Measurements from ENCODE around the gene DAP.

The DAP gene

DNA sequence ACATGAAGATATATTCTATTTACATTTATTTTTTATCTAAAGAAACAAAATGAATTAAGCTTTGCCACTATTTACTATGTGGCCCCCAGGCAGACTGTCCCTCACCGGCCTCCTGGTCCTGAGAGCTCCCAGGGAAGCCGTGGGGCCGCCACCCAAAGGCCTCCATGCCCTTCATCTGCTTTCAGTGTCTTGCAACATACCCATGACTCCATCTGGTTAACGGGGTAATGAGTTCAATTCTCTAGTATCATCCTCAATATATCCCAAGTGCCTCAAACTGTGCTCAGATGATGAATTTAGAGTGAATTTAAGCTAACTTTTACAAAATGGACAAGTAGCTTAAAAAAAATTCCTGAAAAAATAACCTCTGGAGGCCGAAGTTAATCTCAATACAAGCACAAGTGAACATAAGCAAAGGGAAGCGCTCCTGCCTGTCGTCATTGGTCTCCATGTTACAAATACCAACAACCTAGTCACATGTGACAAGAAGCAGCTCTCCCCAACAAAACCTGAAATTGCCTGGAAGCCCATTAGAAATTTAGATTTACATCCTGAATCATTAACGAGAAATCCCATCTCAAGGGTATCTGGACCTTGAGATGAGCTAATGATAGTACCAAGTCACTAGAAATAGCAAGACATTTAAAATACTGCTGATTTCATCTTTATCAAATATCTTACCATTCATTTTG, 26.1 kb downstream of the DAP start:
- TF ChIP-seq, protein P1, sequence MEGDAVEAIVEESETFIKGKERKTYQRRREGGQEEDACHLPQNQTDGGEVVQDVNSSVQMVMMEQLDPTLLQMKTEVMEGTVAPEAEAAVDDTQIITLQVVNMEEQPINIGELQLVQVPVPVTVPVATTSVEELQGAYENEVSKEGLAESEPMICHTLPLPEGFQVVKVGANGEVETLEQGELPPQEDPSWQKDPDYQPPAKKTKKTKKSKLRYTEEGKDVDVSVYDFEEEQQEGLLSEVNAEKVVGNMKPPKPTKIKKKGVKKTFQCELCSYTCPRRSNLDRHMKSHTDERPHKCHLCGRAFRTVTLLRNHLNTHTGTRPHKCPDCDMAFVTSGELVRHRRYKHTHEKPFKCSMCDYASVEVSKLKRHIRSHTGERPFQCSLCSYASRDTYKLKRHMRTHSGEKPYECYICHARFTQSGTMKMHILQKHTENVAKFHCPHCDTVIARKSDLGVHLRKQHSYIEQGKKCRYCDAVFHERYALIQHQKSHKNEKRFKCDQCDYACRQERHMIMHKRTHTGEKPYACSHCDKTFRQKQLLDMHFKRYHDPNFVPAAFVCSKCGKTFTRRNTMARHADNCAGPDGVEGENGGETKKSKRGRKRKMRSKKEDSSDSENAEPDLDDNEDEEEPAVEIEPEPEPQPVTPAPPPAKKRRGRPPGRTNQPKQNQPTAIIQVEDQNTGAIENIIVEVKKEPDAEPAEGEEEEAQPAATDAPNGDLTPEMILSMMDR (IDR thresholded peaks at IDR 0.05) = no peak
- H3K4me2 ChIP-seq (ENCODE audit: low read length) = no peak overlapping the region
- no peak overlapping the region for H3K9ac ChIP-seq
- peaks cover 8% of the 10 kb centered on the region for H3K79me2 ChIP-seq
- H3K4me3 ChIP-seq (ENCODE audit: low read depth, low read length) = no peak overlapping the region
- H3K4me1 ChIP-seq = peaks cover 18% of the 10 kb centered on the region
- no peaks in the 10 kb centered on the region for H3K27me3 ChIP-seq (ENCODE audit: control insufficient read depth, insufficient read depth, low read length)
- H2AFZ ChIP-seq = no peak overlapping the region
- no peaks in the 10 kb centered on the region for H3K36me3 ChIP-seq (ENCODE audit: control insufficient read depth, insufficient read depth, low read length)
- no peaks in the 10 kb centered on the region for H3K9me3 ChIP-seq (ENCODE audit: control insufficient read depth, low read length)
- no peak overlapping the region for H3K27ac ChIP-seq

DNA sequence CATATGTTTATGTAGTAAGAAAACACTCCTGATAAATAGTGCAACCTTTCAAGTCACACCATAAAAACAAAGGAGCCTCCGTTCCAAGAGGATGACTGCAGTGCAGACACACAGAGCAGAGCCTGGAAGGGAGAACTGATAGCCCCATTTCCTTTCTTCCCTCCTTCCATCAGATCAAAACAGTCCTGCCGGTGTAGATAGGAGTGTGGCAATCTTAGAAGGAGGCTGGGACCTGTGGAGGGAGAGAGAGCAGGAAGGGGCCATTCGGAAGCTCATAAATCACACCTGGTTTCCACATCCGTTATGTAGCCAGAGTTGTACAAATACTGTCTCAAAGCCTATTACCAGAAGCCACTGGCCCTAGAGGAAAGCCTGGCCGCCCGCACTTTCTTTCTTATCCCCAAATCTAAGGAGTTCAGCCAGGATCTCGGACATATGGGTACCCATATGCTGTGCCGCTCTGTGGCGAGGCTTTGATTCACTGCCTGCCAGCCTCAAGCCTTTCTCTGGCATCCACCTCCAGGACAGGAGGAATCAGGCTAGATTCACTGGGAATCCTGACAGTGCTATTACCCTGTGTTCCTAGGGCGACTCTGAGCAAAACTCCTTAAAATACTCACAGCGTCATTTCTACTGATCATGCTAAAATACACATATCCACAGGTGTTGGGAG, 26.9 kb downstream of the DAP start:
- Histone ChIP-seq H3K27me3 (ENCODE audit: control insufficient read depth, insufficient read depth, low read length) (no peaks in the 10 kb centered on the region), H3K9ac (no peak overlapping the region), H3K27ac (peak overlapping the region; percentile 59), H3K4me2 (ENCODE audit: low read length) (peak overlapping the region; percentile 4), H3K4me1 (peaks cover 18% of the 10 kb centered on the region), H3K4me3 (ENCODE audit: low read depth, low read length) (no peak overlapping the region), H3K36me3 (ENCODE audit: control insufficient read depth, insufficient read depth, low read length) (no peaks in the 10 kb centered on the region), H3K79me2 (peaks cover 11% of the 10 kb centered on the region), H2AFZ (no peak overlapping the region), H3K9me3 (ENCODE audit: control insufficient read depth, low read length) (no peaks in the 10 kb centered on the region)
- TF ChIP-seq, protein P1 (IDR thresholded peaks at IDR 0.05) = no peak

DNA sequence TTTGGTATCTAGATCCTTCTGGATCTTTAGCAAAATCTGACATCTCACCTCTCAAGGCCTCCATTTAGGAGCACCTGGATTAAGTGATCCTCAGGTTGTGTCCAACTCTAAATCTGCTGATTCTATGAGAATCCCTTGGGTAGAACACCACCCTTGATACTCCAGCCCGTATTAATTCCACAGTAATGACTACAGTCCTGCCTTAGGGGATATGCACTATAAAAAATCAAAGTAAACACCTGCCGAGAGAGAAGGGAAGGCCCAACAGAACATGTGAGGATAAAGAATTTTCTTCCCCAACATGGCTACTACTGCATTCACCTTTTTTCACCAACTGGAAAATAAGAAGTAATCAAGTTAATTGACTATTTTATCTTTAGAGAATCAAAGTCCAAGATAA, 27.6 kb downstream of the DAP start:
- H3K4me3 ChIP-seq (ENCODE audit: low read depth, low read length) = no peak overlapping the region
- peak overlapping the region; percentile 59 for H3K27ac ChIP-seq
- H3K9ac ChIP-seq = no peak overlapping the region
- no peaks in the 10 kb centered on the region for H3K36me3 ChIP-seq (ENCODE audit: control insufficient read depth, insufficient read depth, low read length)
- no peaks in the 10 kb centered on the region for H3K9me3 ChIP-seq (ENCODE audit: control insufficient read depth, low read length)
- peaks cover 18% of the 10 kb centered on the region for H3K4me1 ChIP-seq
- H3K79me2 ChIP-seq = peaks cover 15% of the 10 kb centered on the region
- no peak overlapping the region for H3K4me2 ChIP-seq (ENCODE audit: low read length)
- H3K27me3 ChIP-seq (ENCODE audit: control insufficient read depth, insufficient read depth, low read length) = no peaks in the 10 kb centered on the region
- H2AFZ ChIP-seq = no peak overlapping the region
- TF ChIP-seq, protein P1 (IDR thresholded peaks at IDR 0.05) = no peak

DNA sequence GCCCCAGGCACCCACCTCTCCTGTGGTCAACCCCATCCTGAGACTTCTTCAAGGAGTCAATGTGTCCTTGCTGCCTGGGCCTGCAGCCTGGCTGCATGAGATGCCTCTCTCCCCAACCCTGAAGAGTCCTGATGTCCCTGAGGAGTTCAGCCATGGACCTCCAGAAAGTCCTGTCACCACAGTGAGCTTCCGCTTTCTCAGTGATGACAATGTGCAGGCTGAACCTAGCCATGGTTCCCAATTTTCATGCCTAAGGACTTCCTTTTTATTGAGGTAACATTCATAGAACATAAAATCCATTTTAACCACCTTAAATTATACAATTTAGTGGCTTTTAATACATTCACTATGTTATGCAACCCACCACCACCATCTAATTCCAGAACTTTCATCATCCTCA, 29.1 kb downstream of the DAP start:
- H3K36me3 ChIP-seq (ENCODE audit: control insufficient read depth, insufficient read depth, low read length) = no peaks in the 10 kb centered on the region
- H3K79me2 ChIP-seq = peaks cover 19% of the 10 kb centered on the region
- peaks cover 21% of the 10 kb centered on the region for H3K4me1 ChIP-seq
- no peak overlapping the region for H3K4me2 ChIP-seq (ENCODE audit: low read length)
- no peaks in the 10 kb centered on the region for H3K9me3 ChIP-seq (ENCODE audit: control insufficient read depth, low read length)
- no peak overlapping the region for H3K4me3 ChIP-seq (ENCODE audit: low read depth, low read length)
- H3K27me3 ChIP-seq (ENCODE audit: control insufficient read depth, insufficient read depth, low read length) = no peaks in the 10 kb centered on the region
- H2AFZ ChIP-seq = no peak overlapping the region
- no peak overlapping the region for H3K27ac ChIP-seq
- TF ChIP-seq, protein P1 (IDR thresholded peaks at IDR 0.05) = no peak
- no peak overlapping the region for H3K9ac ChIP-seq

DNA sequence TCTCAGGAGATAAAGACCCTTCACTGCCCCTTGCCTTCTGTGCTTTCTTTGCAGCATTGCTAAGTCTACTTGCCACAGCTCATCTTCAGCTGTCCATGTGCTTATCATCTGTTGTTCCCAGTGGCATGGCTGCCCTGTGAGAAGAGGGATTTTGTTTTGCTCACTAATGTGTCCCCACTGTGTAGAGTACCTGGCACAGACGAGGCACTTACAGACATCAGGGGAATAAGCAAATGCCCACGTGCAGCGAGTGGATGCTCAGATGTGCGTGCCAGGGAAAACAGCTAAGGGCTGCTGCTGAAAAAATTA, 31.0 kb downstream of the DAP start:
- TF ChIP-seq, protein P1 (IDR thresholded peaks at IDR 0.05) = no peak
- no peaks in the 10 kb centered on the region for H3K36me3 ChIP-seq (ENCODE audit: control insufficient read depth, insufficient read depth, low read length)
- no peak overlapping the region for H2AFZ ChIP-seq
- H3K4me3 ChIP-seq (ENCODE audit: low read depth, low read length) = no peak overlapping the region
- H3K27ac ChIP-seq = no peak overlapping the region
- peaks cover 20% of the 10 kb centered on the region for H3K4me1 ChIP-seq
- H3K27me3 ChIP-seq (ENCODE audit: control insufficient read depth, insufficient read depth, low read length) = no peaks in the 10 kb centered on the region
- no peak overlapping the region for H3K4me2 ChIP-seq (ENCODE audit: low read length)
- H3K9me3 ChIP-seq (ENCODE audit: control insufficient read depth, low read length) = no peaks in the 10 kb centered on the region
- H3K79me2 ChIP-seq = peaks cover 20% of the 10 kb centered on the region
- no peak overlapping the region for H3K9ac ChIP-seq

Data from parathyroid adenoma (tissue), 2 donors.